OCI-LY1 (cell line): ENCODE results near the gene ULBP2.

Source experiments
- EZH2 ChIP-seq: fragments of 200-600 bp; sonication (generic), shearing (Covaris generic); IDR thresholded peaks from 2 replicates; pipeline ENCODE4 v1.8.0; 2017; ENCODE audit warnings: borderline replicate concordance, mixed run types, mild to moderate bottlenecking, antibody characterized with exemption, low read length, moderate library complexity, mixed read lengths
- TF ChIP-seq, protein P1 (sequence below): fragments of 200-600 bp; sonication (generic), shearing (Covaris generic); IDR thresholded peaks from 2 replicates; pipeline ENCODE4 v1.5.1; 2017; ENCODE audit warnings: mild to moderate bottlenecking, antibody characterized with exemption, low read length, moderate library complexity, mixed read lengths

DNA sequence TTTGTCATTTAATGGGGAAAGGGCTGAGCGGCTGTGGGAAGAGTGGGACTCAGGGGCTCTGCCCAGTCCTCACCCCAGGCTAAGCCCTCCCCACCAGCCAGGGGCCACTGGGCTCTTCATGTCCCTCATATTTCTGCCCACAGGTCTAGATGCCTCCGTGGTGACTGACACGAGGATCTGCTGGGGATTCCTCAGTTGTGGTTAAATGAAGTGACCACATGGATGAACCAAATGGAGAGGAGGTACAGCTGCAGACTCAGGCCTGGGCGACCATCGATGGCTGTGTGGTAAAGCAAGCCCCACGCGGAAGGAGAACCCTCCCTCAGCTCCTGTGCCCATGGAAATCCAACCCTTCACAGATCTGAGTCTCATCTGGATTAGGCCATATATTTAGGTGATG, 54.2 kb downstream of the ULBP2 start:
- TF ChIP-seq, protein P1, sequence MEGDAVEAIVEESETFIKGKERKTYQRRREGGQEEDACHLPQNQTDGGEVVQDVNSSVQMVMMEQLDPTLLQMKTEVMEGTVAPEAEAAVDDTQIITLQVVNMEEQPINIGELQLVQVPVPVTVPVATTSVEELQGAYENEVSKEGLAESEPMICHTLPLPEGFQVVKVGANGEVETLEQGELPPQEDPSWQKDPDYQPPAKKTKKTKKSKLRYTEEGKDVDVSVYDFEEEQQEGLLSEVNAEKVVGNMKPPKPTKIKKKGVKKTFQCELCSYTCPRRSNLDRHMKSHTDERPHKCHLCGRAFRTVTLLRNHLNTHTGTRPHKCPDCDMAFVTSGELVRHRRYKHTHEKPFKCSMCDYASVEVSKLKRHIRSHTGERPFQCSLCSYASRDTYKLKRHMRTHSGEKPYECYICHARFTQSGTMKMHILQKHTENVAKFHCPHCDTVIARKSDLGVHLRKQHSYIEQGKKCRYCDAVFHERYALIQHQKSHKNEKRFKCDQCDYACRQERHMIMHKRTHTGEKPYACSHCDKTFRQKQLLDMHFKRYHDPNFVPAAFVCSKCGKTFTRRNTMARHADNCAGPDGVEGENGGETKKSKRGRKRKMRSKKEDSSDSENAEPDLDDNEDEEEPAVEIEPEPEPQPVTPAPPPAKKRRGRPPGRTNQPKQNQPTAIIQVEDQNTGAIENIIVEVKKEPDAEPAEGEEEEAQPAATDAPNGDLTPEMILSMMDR: no peak
- no peak for TF ChIP-seq EZH2
